GM06990 (cell line): ENCODE measurements around the gene EGFR.

Experiments
- DNase-seq: peaks from one replicate; pipeline ENCODE4 v3.0.0-alpha.2; 2011; ENCODE audit not compliant: insufficient read length; ENCODE audit errors: extremely low read depth
- H3K27me3 ChIP-seq: replicated peaks from 2 replicates; pipeline ENCODE4 v1.6.0; 2011; ENCODE audit warnings: low read length; ENCODE audit not compliant: control insufficient read depth, insufficient read depth
- H3K36me3 ChIP-seq: 2 replicates; pipeline ENCODE4 v1.5.1; 2011; ENCODE audit warnings: low read length; ENCODE audit not compliant: control insufficient read depth, insufficient read depth
- H3K4me3 ChIP-seq: replicated peaks from 2 replicates; pipeline ENCODE4 v1.5.1; 2011; ENCODE audit warnings: low read depth, mild to moderate bottlenecking, control low read depth, low read length
- TF ChIP-seq, protein P1 (sequence below): IDR thresholded peaks from 2 replicates; pipeline ENCODE4 v1.5.1; 2011; ENCODE audit warnings: low read length, control low read depth, mild to moderate bottlenecking, inconsistent platforms; ENCODE audit not compliant: insufficient read depth, poor library complexity, severe bottlenecking

EGFR gene

DNA sequence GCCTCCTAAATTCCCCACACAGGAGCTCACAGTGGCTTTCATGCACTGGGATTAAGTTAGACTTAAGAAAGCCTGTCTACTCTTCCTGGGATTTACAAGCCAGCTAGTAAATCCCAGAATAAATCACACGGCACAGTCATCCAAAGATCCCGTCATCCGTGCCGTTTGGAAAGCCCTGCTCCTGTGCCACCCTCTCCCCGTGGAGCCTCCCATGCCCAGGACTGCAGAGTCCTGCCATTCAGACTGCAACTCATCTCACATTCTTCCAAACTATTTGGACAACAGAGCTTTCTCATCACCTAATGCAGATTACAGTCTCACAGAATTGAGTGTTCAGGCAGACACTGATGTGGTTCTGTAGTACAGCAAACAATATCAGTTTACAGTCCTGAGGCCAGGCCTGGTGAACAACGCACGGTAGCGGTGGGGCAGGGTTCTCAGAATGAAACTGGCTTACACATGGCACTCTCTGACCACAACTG lies 166.5 kb downstream of the EGFR start:
- Histone ChIP-seq H3K36me3 (no peaks in the 10 kb centered on the region), H3K4me3 (no peak overlapping the region), H3K27me3 (no peaks in the 10 kb centered on the region)
- no peak for DNase-seq
- TF ChIP-seq, protein P1, sequence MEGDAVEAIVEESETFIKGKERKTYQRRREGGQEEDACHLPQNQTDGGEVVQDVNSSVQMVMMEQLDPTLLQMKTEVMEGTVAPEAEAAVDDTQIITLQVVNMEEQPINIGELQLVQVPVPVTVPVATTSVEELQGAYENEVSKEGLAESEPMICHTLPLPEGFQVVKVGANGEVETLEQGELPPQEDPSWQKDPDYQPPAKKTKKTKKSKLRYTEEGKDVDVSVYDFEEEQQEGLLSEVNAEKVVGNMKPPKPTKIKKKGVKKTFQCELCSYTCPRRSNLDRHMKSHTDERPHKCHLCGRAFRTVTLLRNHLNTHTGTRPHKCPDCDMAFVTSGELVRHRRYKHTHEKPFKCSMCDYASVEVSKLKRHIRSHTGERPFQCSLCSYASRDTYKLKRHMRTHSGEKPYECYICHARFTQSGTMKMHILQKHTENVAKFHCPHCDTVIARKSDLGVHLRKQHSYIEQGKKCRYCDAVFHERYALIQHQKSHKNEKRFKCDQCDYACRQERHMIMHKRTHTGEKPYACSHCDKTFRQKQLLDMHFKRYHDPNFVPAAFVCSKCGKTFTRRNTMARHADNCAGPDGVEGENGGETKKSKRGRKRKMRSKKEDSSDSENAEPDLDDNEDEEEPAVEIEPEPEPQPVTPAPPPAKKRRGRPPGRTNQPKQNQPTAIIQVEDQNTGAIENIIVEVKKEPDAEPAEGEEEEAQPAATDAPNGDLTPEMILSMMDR: no peak

DNA sequence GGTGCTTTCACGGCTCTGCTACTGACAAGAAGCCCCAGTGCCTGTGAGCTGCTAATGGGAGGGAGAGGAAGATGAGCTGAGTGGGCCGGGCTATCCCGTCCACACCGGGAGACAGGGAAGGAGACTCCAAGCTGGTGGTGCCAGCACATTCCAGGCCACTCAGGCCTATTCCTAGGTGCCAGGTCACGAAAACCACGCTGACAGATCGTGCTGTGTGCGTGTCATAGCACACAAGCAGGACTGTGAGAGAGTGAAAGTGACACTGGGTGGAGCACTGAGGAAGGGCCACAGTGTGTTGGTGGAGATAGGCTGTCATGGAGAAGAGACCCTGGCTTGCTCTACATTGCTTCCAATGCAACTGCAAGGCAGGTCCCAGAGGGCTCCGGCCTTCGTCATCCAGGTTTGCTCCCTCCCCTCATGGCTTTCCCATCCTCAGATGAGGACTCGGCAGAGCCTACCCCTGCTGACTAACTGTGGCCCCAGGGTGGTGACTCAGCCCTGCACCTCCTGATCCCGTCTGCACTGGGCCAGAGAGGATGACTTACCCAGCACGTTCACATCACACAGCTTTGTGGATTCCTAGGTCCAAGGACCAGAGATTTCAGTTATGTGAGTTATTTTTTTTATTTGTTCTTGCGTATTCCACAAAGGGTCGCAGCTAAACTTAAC lies 167.3 kb downstream of the EGFR start:
- no peak for DNase-seq
- H3K36me3 ChIP-seq: no peaks in the 10 kb centered on the region

DNA sequence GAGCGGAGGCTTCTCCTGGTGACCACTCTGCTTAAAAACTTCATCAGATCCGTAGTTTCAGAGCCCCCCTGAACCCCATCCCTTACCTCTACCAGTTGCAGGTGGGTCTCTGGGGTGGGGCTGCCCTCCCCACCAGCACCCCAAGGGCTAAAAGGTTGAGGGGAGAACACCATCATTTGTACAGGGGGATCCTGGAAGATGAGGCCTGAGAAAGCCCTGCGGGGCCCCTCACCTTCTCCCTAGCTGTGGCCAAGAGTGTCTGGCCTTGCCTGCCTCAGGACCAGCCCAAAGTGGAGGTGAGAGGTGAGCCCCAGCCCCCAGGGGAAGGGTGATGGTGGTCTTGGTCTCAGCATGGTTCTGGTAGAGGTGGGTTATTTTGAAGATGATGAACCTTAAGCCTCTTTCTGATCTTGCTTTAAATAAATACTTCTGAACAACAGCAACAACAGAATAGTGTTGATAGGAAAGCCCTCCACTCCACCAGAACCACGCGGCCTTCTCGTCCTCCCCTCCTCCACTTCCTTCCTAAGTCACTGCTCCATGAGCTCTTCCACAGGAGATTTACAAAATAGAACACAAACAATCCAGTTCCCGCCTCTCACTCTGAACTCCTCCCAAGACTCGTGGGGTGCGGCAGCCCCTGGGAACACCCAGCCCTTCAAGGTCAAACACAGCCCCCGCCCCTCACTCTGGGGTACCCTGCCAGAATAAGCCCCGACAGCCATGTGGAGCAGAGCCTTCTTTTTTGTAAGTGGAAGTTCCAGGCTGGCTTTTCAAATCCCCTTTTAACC lies 169.1 kb downstream of the EGFR start:
- no peak for DNase-seq
- TF ChIP-seq, protein P1: no peak
- H3K36me3 ChIP-seq: no peaks in the 10 kb centered on the region
- H3K27me3 ChIP-seq: no peaks in the 10 kb centered on the region
- H3K4me3 ChIP-seq: no peak overlapping the region

More for the DNA sequence above, 167.3 kb downstream of the EGFR start:
- Histone ChIP-seq H3K27me3 (no peaks in the 10 kb centered on the region), H3K4me3 (no peak overlapping the region)
- TF ChIP-seq, protein P1: no peak

- no peak overlapping the region for H3K4me3 ChIP-seq
- H3K27me3 ChIP-seq: no peaks in the 10 kb centered on the region
- TF ChIP-seq, protein P1: no peak
- no peaks in the 10 kb centered on the region for H3K36me3 ChIP-seq
- DNase-seq: no peak
Measured at GRCh38 chr7:55188590-55189138, 169.8 kb downstream of the EGFR start.

- Histone ChIP-seq H3K27me3 (no peaks in the 10 kb centered on the region), H3K36me3 (no peaks in the 10 kb centered on the region), H3K4me3 (no peak overlapping the region)
- DNase-seq: no peak
- TF ChIP-seq, protein P1: no peak
Measured at GRCh38 chr7:55189146-55189766, 170.4 kb downstream of the EGFR start.
